Calu3 (cell line): Measurements from ENCODE around the gene RGL2. TPM values are rescaled to one million over a fixed set of nuclear protein-coding genes. Genes with fewer than 3 reads are reported as not detected.

ENCODE experiments used
- BruUV-seq: library from RNA; stranded (reverse); fragments of 400-500 nt; replicated peaks from 2 replicates; lab custom pipeline; 2021; lab: Mats Ljungman, UMichigan
- CTCF ChIA-PET: fragments of 300-600 bp; sonication (Branson Sonifier 250); formaldehyde crosslinking; loops from one replicate; lab custom pipeline; 2022; ENCODE audit warnings: antibody characterized with exemption; lab: Charles Lee
- DNase-seq: peaks from one replicate; pipeline ENCODE4 v3.0.0; 2022
- H3K27ac Mint-ChIP-seq: one replicate; pipeline ENCODE4 v1.8.0; 2022; ENCODE audit warnings: mixed read lengths; ENCODE audit not compliant: unreplicated experiment
- H3K27me3 Mint-ChIP-seq: one replicate; pipeline ENCODE4 v1.8.0; 2022; ENCODE audit warnings: mixed read lengths; ENCODE audit not compliant: unreplicated experiment
- H3K36me3 Mint-ChIP-seq: one replicate; pipeline ENCODE4 v1.8.0; 2022; ENCODE audit warnings: mild to moderate bottlenecking, moderate library complexity, mixed read lengths; ENCODE audit not compliant: insufficient read depth, unreplicated experiment
- H3K4me1 Mint-ChIP-seq: one replicate; pipeline ENCODE4 v1.8.0; 2022; ENCODE audit warnings: mild to moderate bottlenecking, low read depth, mixed read lengths; ENCODE audit not compliant: unreplicated experiment
- H3K4me3 Mint-ChIP-seq: one replicate; pipeline ENCODE4 v1.8.0; 2022; ENCODE audit warnings: mild to moderate bottlenecking, low read depth, moderate library complexity, mixed read lengths; ENCODE audit not compliant: unreplicated experiment
- H3K9me3 Mint-ChIP-seq: one replicate; pipeline ENCODE4 v1.8.0; 2022; ENCODE audit warnings: low read depth, mixed read lengths; ENCODE audit not compliant: unreplicated experiment
- intact Hi-C: fragments of 100-400 bp; cut with micrococcal nuclease; formaldehyde crosslinking; loops from one replicate; pipeline ENCODE4 v1.10.0; 2022; ENCODE audit not compliant: unreplicated experiment
- total RNA-seq: library from RNA; stranded (reverse); gene quantifications from 2 replicates; pipeline ENCODE4 v1.2.3, GENCODE V29; 2022
- TF ChIP-seq, protein P1 (sequence below): fragments of 200-600 bp; IDR thresholded peaks from one replicate; pipeline ENCODE4 v1.8.0; 2022; ENCODE audit warnings: antibody characterized with exemption; ENCODE audit not compliant: unreplicated experiment

Gene RGL2
- total RNA-seq, 1 experiment from 2014 or later: 138 TPM

DNA sequence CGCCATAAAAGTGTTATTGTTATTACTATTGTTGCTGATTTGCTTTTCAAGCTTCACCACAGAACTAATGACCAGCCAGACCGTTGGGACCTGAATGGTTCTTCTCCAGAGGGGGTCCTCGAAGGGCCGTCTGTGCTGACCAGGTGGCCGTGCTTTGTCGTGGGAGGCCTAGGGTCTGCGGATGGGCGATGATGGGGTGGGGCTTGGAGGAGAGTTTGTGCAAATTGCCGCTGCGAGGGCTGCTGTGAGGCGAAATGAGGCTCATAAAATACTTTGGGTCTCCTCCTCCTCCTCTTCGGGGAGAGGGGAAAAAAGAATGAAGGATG, 24.8 kb upstream of the RGL2 start:
- no peak for DNase-seq
- no peaks in the 10 kb centered on the region for H3K9me3 Mint-ChIP-seq
- H3K27ac Mint-ChIP-seq: peak overlapping the region; percentile 95
- CTCF ChIA-PET: interaction anchor here (0.7 kb wide), 1 partner anchor 20 kb away, joined by 3 read pairs; no protein-coding TSS in a partner anchor
- TF ChIP-seq, protein P1, sequence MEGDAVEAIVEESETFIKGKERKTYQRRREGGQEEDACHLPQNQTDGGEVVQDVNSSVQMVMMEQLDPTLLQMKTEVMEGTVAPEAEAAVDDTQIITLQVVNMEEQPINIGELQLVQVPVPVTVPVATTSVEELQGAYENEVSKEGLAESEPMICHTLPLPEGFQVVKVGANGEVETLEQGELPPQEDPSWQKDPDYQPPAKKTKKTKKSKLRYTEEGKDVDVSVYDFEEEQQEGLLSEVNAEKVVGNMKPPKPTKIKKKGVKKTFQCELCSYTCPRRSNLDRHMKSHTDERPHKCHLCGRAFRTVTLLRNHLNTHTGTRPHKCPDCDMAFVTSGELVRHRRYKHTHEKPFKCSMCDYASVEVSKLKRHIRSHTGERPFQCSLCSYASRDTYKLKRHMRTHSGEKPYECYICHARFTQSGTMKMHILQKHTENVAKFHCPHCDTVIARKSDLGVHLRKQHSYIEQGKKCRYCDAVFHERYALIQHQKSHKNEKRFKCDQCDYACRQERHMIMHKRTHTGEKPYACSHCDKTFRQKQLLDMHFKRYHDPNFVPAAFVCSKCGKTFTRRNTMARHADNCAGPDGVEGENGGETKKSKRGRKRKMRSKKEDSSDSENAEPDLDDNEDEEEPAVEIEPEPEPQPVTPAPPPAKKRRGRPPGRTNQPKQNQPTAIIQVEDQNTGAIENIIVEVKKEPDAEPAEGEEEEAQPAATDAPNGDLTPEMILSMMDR: no peak
- no TSS peak for BruUV-seq
- intact Hi-C loops: no loop called here
- peaks cover 51% of the 10 kb centered on the region for H3K4me1 Mint-ChIP-seq
- peak overlapping the region; percentile 93 for H3K4me3 Mint-ChIP-seq
- peaks cover 58% of the 10 kb centered on the region for H3K36me3 Mint-ChIP-seq
- H3K27me3 Mint-ChIP-seq: no peaks in the 10 kb centered on the region

GRCh38 chr6:33321227-33321626, 22.5 kb upstream of the RGL2 start:
- H3K4me1 Mint-ChIP-seq: peaks cover 68% of the 10 kb centered on the region
- no peaks in the 10 kb centered on the region for H3K9me3 Mint-ChIP-seq
- H3K27ac Mint-ChIP-seq: peak overlapping the region; percentile 3
- no TSS peak for BruUV-seq
- H3K36me3 Mint-ChIP-seq: peaks cover 82% of the 10 kb centered on the region
- TF ChIP-seq, protein P1: no peak
- no peak for DNase-seq
- CTCF ChIA-PET: interaction anchor here (0.6 kb wide), 2 partner anchors 12 to 46 kb away, joined by 5 to 10 read pairs; no protein-coding TSS in a partner anchor
- H3K27me3 Mint-ChIP-seq: no peaks in the 10 kb centered on the region
- intact Hi-C loops: no loop called here
- peak overlapping the region; percentile 93 for H3K4me3 Mint-ChIP-seq

DNA sequence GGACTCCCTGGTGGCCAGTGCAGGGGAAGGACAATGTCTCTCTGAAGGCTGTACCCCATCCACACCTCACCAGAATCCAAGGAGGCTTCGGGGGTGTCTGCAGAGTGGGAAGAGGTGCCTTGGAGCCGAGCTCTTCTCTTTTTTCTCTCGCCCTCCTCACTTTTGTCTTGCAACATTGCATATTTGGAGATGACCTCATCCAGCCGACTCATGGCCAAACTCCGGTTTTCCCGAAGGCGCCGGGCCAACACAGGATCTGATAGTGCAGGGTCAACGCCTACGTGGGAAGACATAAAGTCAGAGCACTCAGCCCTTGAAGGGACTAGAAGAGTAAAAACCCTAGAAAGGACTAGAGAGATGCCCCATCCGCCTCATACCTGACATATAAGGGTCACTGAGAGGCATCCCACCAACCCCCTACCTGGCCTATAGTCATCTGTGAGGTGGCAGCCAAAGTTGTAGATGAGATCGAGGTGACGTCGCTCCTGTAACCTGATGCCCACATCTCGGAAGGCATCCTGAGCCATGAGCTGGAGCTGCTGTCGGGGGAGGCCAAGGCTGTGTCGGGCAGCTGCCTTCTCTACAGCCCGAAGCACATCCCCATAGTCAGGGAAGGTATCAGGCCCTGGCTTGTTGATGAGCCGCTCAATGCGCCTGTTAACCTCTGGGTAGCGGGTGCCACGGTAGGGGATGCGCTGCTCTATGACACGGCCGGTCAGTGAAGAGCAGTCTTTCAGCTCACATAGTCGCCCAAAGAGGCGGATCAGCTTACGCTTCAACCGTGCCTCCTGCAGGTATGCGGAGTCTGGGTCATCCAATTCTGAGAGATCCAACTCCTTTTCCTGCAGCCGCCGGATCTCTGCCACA, 21.8 kb upstream of the RGL2 start:
- CTCF ChIA-PET: interaction anchor here (0.6 kb wide), 4 partner anchors 11 to 907 kb away, joined by 3 to 10 read pairs (median 4); no protein-coding TSS in a partner anchor
- TF ChIP-seq, protein P1: no peak
- no peaks in the 10 kb centered on the region for H3K27me3 Mint-ChIP-seq
- DNase-seq: no peak
- peak overlapping the region; percentile 3 for H3K27ac Mint-ChIP-seq
- H3K4me3 Mint-ChIP-seq: peak overlapping the region; percentile 93
- H3K4me1 Mint-ChIP-seq: peaks cover 73% of the 10 kb centered on the region
- intact Hi-C loops: no loop called here
- no TSS peak for BruUV-seq
- H3K9me3 Mint-ChIP-seq: no peaks in the 10 kb centered on the region
- peaks cover 89% of the 10 kb centered on the region for H3K36me3 Mint-ChIP-seq

- intact Hi-C loops: loop anchor here (5.0 kb wide), 1 partner anchor 72 kb away; the partner anchor contains the start of gene KIFC1
- peaks cover 95% of the 10 kb centered on the region for H3K36me3 Mint-ChIP-seq
- H3K27ac Mint-ChIP-seq: no peak overlapping the region
- H3K4me1 Mint-ChIP-seq: peaks cover 79% of the 10 kb centered on the region
- CTCF ChIA-PET: interaction anchor here (0.6 kb wide), 1 partner anchor 112 kb away, joined by 4 read pairs; no protein-coding TSS in a partner anchor
- no TSS peak for BruUV-seq
- no peak for DNase-seq
- H3K27me3 Mint-ChIP-seq: no peaks in the 10 kb centered on the region
- H3K9me3 Mint-ChIP-seq: no peaks in the 10 kb centered on the region
- H3K4me3 Mint-ChIP-seq: no peak overlapping the region
- TF ChIP-seq, protein P1: no peak
Observed at GRCh38 chr6:33319939-33320314, 21.2 kb upstream of the RGL2 start.
